Eye (tissue), 1 donor: ENCODE measurements around the gene PTK6.
"Not testable (repeated sequence)": the region's sequence is repeated elsewhere in the genome, so short reads cannot be mapped to it uniquely, and the experiment has no call there.

Experiments
- DNase-seq: peaks from one replicate; pipeline ENCODE4 v3.0.0-alpha.2; 2015

The PTK6 gene

GRCh38 chr20:63525971-63526370 lies 11.2 kb downstream of the PTK6 start:
- no peak for DNase-seq

GRCh38 chr20:63525185-63525584 lies 12.0 kb downstream of the PTK6 start:
- no peak for DNase-seq

GRCh38 chr20:63522981-63523611 lies 14.1 kb downstream of the PTK6 start:
- DNase-seq: no peak

DNA sequence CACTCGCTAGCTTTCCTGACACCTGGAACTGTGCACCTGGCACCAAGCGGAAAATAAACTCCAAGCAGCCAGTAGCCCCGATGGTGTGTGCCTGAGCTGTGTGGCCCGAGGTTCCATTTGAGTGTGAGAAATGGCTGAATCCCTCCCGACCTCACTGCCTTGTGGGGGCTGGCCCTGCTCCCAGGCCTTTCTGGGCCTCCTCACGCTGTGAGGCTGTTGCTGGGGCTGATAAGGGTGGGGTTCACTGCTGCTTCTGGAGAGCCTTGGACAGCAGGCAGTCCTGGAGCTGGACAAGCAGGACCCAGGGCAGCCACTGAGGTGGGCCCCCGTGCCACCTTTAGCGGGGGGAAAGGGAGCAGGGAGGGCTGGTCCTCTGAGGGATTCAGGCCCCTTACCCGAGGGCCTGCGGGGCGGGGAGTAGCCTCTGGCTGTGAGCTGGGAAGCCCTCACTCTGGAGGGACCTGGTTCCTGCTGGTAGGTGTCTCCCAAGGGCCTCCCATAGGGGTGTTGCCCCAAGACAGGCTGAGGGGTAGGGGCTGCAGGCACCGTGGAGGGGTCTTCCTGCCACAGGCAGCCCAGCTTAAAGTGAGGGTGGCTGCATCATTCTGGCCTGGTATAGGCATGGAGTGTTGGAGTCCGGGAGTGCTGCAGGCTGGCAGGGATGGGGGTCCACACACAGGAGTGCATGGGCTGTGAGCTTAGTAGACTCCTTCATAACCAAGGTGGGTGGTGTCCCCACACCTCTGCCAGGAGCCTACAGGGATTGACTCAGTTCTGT lies 14.9 kb downstream of the PTK6 start:
- no peak for DNase-seq

DNA sequence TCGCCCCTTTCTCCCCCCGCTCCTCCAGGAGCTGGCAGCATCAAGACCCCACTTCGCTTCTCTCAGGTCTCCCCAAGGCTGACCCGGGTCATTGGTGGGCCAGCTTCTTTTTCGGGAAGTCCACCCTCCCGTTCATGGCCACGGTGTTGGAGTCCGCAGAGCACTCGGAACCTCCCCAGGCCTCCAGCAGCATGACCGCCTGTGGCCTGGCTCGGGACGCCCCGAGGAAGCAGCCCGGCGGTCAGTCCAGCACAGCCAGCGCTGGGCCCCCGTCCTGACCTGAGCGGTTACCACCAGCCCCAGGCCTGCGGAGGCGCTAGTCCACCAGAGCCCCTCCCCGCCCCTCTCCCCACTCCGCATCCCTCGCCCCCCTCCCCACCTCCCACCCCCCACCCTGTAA lies 15.6 kb downstream of the PTK6 start:
- DNase-seq: no peak

DNA sequence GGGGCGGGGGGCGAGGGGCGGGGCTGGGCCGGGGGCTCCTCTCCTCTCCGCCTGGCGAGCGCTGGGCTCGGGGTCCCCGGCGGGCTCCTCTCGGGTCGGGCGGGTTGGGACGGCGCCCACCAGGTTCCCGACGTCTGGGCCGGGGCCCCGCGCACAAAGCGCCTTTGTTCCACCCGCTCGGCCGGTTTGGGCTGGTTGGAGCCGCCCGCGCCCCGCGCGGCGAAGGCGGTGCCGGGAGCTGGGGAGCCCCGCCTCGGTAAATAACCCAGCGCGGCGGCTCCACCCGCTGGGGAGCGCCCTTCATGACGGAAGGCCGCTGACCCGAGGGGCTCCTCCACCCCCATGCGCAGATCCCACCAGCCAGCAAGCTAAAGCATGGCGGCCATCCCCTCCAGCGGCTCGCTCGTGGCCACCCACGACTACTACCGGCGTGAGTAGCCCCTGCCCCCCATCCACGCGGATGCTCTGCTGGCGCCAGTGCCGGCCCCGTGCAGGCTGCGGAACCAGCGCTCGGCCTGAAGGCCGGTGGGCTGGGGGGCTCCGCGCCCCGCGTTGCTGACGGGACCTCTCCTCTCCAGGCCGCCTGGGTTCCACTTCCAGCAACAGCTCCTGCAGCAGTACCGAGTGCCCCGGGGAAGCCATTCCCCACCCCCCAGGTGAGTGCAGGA lies 16.1 kb downstream of the PTK6 start:
- peak; percentile 88 for DNase-seq

DNA sequence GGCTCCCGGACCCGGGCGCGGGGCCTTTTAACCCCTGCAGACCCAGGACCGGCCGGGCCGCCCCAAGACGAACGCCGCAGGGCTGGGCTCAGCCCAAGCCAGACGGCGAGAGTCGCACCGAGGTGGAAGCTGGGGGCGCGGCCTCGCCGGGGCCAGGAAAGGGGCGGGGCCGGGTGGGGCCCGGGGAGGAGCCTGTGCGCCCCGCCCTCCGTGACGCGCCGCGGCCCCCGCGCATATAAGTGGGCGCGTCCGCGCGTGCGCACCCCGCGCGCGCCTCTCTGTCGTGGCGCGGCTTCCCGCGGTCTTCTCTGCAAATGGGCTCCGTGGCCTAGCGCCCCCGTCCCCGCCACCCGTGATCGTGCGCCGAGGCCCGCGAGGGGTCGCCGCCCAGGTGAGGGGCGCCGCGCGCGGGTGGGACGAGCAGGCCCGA lies 16.7 kb downstream of the PTK6 start, which contains the start of gene PPDPF:
Gene PPDPF (plus strand): TSS at position 262 of the 430 bp plus-strand sequence. CDS start 544 bp downstream, outside the sequence.
- DNase-seq: peak; percentile 96

- peak; percentile 74 for DNase-seq
Measured at GRCh38 chr20:63519668-63520503, 17.3 kb downstream of the PTK6 start.

- no peak for DNase-seq
Measured at GRCh38 chr20:63518946-63519667, 18.1 kb downstream of the PTK6 start.

DNA sequence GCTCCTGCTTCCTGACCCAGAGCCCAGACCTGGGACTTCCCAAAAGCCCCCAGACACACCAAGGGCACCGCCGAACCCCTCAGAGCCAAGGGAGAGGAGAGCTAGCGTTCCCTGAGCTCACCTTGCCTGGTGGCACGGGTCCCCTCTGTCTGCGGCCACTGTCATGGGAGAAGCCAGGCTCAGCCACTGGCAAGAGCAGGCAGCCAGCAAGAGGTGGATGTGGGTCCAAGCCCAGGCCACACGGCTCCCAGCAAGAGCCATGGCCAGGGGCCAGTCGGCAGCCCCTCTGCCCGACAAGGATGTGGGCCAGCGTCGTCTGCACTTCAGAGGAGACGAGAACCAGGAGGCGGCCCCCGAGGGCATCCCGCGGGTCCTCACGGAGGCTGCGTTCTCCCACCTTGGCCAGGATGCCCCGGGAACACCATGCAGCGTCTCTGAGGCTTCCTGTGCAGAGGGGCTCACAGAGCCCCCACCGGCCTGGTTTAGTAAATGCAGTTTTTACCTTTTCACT lies 18.8 kb downstream of the PTK6 start:
- DNase-seq: no peak

DNA sequence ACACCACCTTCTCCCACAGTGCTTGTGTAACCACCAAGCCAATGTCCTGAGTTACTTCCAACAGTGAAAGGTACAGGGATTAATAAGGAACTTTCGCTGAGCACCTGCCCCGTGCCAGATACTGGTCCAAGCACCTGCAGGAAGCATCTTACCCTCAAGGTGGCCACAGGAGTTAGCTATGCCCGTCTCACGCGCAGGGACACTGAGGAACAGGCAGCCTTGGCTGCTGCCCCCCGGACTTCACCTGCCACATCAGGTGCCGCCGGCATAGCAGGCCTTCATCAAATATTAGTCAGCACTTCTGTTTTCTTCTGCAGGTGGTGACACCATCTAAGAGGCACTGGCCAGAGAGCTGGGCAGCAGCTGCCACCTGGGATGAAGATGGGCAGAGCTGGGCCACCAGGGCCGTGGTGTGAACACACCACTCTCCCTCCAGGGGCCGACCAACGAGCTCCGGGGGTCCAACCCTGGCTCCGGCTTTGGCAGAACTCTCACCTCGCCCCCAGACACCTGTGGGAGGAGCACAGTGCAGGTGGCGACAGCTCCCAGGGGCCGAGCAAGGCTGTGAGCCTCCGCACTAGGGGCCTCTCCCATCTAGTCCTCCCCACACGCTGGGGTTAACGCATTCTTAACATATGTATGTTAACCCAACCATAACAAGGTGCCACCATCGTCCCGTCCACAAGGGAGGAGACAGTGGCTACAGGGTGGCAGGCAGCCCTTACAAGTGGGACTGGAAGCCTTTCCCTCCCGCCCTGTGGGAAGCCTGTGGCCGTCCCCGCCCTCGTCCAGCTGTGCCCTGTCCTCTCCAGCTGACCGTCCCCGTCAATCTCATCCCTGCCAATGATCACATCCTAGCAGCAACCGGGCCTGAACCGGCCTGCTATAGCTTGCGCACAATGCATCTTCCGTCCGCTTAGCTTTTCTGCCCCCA lies 19.5 kb downstream of the PTK6 start:
- no peak for DNase-seq

GRCh38 chr20:63514520-63514919 lies 22.7 kb downstream of the PTK6 start:
- DNase-seq: not testable (repeated sequence)

DNA sequence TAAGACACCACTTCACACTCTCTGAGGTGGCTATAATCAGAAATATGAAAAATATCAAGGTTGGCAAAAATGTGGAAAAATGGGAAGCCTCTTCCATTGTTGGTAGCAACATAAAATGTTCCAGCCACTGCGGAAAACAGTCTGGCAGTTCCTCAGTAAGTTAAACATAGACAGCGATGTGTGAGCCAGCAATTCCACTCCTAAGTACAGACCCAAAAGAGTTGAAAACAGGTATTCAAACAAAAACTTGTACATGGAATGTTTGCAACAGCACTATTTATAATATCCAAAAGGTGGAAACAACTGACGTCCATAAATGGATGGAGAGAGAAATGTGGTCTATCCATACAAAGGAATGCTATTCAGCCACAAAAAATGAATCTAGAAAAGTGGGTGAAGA lies 24.0 kb downstream of the PTK6 start:
- DNase-seq: no peak

- no peak for DNase-seq
Measured at GRCh38 chr20:63509088-63509564, 28.1 kb downstream of the PTK6 start.

DNA sequence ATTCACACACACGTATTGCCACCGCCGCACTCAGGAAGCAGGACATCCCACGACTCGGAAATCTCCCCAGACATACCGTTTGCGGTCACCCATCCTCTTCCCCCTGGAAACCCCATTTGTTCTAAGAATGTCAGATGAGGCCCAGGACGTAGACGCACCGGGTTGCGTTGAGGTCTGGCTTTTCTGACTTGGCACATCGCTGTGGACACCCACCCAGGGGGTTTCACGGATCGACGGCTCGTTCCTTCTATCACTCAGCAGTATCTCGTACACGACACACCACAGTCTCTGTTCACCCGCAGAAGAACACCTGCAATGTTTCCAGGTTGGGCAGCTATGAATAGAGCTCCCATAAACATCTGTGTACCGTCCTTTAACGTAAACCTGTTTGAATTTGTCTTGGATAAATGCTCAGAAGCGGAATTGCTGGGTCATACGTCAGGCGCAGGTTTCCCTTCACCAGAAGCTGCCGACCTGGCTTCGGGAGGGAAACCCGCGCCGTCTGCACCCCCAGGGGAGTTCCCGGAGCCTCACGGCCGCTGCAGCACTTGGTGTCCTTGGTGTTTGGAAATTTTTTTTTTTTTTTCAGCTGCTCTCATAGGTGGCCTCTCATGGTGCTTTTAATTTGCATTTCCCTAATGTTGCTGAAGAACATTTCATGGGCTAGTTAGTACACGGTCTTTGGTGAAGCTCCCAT lies 29.0 kb downstream of the PTK6 start:
- DNase-seq: no peak

GRCh38 chr20:63507083-63507743 lies 30.0 kb downstream of the PTK6 start:
- DNase-seq: no peak

GRCh38 chr20:63505723-63506122 lies 31.5 kb downstream of the PTK6 start:
- DNase-seq: no peak

GRCh38 chr20:63505281-63505680 lies 31.9 kb downstream of the PTK6 start:
- no peak for DNase-seq

DNA sequence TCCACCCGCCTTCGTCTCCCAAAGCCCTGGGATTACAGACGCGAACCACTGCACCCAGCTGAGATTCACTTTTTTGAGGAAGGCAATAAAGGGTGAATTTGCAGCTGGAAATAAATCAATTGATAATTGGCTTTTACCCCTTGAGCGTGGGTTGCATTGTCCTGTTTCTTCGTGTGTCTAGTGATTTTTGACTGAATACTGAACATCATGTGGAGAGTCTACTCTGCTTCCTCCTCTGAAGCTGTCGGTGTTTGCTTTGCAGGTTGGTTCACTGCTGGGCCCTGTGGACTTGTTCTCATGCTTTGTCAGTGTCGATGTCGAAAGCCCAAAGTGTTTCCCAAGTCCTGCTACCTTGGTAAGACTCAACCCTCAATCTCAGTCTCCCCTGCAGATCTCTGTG lies 32.5 kb downstream of the PTK6 start:
- DNase-seq: no peak
